Subcutaneous adipose tissue (tissue), 4 donors: ENCODE data around the gene EIF5. TPM values are rescaled to one million over a fixed set of nuclear protein-coding genes. Genes with fewer than 3 reads are reported as not detected.

Experiments
- CTCF ChIP-seq: fragments of 450-650 bp; IDR thresholded peaks from one replicate; pipeline ENCODE4 v1.5.1; 2016; ENCODE audit warnings: low read depth, mild to moderate bottlenecking, control low read depth, antibody characterized with exemption, moderate library complexity
- total RNA-seq, 4 donors: library from RNA; depleted of rRNA; stranded (reverse); fragments of >200 nt; gene quantifications; one replicate each; pipeline ENCODE4 v1.1.0, GENCODE V29; 2016

The EIF5 gene
- total RNA-seq, 4 donors from 2014 or later = 124 to 353 (median 137) TPM

- no peak for TF ChIP-seq CTCF
Measured at GRCh38 chr14:103385152-103385928, 51.3 kb downstream of the EIF5 start, which contains the start of gene MARK3. Gene MARK3, plus strand, starts transcription at chr14:103385415. Its CDS starts 615 bp downstream, at chr14:103386030.

- no peak for TF ChIP-seq CTCF
Measured at GRCh38 chr14:103385929-103386712, 52.1 kb downstream of the EIF5 start.

DNA sequence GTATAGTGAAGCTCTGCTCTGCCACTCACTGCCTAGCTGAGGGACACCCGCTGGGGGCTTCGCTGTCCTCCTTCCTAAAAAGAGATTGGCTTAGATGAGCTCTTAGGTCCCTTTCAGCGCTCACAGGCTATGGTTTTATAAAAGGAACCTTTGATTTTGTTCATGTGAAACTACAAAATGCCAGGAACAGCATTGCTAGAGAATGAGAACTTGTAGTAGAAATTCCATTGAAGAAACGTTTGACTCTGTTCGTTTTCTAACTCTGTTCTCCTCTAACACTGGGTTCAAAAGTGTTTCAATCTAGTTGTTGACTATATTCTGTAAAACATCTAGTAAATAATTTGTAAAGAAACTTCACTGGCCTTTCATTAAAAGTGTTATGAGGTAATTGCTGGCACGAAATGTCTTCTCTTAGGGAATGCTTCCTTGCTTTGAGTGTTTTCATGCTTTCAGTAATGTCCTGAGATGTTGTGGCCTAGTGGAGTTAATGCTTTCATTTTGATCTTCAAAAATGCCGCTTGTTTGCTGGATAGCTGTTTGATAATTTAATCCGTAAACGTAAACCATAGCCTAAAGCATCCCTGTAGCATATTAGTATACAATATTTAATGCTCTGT, 52.8 kb downstream of the EIF5 start:
- TF ChIP-seq CTCF = no peak

DNA sequence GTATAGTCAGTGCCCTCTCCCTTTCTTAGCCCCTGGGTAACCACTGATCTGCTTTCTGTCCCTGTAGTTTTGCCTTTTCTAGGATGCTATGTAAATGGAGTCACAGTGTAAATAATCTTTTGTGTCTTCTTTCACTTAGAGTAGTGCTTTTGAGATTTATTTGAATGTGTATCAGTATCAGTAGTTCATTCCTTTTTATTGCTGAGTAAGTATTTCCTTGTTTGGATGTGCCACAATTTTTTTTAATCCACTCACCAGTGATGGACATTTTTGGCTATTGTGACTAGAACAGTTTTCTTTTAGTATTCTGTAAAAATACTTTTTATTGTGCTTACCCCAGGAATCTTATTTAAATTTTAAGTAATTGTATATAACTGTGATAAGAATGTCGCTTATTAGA, 54.6 kb downstream of the EIF5 start:
- no peak for TF ChIP-seq CTCF

- TF ChIP-seq CTCF = no peak
Measured at GRCh38 chr14:103390605-103391004, 56.6 kb downstream of the EIF5 start.

DNA sequence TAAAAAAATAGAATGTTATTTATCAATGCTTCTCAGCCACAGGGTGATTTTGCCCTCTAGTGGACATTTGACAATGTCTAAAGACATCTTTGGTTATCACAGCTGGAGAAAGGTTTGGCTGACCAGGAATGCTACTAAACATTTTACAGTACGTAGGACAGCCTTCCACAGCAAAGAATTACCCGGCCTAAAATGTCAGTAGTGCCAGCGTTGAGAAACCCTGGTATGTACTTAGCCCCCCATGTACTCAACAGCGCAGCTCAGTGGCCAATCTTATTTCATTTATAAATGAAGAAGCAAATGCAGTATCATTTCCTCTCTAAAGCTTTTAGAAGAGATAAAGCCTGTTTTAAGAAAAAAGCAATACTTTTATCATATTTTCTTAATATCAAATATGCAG, 57.0 kb downstream of the EIF5 start:
- no peak for TF ChIP-seq CTCF

DNA sequence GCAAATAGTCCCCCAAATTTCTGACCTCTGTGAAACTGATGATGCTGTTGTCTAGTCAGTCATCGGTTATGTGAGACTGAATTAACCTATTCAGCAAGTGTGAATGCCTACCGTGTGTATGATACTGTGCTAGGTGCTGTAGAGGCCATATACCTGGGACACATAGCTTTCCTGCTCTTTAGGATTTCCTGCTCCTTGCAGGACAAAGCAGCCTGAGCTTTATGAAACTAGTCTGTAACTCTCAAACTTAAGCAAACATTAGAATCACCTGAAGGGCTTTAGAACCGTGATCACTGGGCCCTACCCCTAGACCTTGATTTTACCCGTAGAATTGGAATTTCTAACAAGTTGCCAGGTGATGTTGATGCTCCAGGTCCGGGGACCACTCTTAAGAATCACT, 58.1 kb downstream of the EIF5 start:
- TF ChIP-seq CTCF = no peak
